HTERT RPE-1 (cell line): ENCODE results near the gene KAZN.

Source experiments
- in situ Hi-C: fragments of 300-500 bp; cut with MboI; formaldehyde crosslinking; loops from 4 replicates; pipeline ENCODE4 v1.14.3; 2020; ENCODE audit warnings: low sequenced_read_pairs

KAZN gene

GRCh38 chr1:14612256-14612655, 13.8 kb downstream of the KAZN start:
- in situ Hi-C loops: no loop called here

GRCh38 chr1:14613926-14614325, 15.4 kb downstream of the KAZN start:
- in situ Hi-C loops: no loop called here

GRCh38 chr1:14614341-14614740, 15.9 kb downstream of the KAZN start:
- in situ Hi-C loops: no loop called here

- in situ Hi-C loops: no loop called here
These were observed 17.2 kb downstream of the KAZN start for GRCh38 chr1:14615549-14616218.

- in situ Hi-C loops: no loop called here
These were observed 18.3 kb downstream of the KAZN start for GRCh38 chr1:14616632-14617396.

- in situ Hi-C loops: no loop called here
These were observed 19.3 kb downstream of the KAZN start for GRCh38 chr1:14617791-14618190.

GRCh38 chr1:14620941-14621340, 22.5 kb downstream of the KAZN start:
- in situ Hi-C loops: no loop called here

GRCh38 chr1:14623090-14623489, 24.6 kb downstream of the KAZN start:
- in situ Hi-C loops: no loop called here

- in situ Hi-C loops: no loop called here
These were observed 26.5 kb downstream of the KAZN start for GRCh38 chr1:14624941-14625340.

GRCh38 chr1:14625572-14625971, 27.1 kb downstream of the KAZN start:
- in situ Hi-C loops: no loop called here

GRCh38 chr1:14625996-14626395, 27.5 kb downstream of the KAZN start:
- in situ Hi-C loops: no loop called here

GRCh38 chr1:14626869-14627607, 28.6 kb downstream of the KAZN start:
- in situ Hi-C loops: no loop called here

- in situ Hi-C loops: no loop called here
These were observed 29.4 kb downstream of the KAZN start for GRCh38 chr1:14627608-14628489.

- in situ Hi-C loops: no loop called here
These were observed 31.0 kb downstream of the KAZN start for GRCh38 chr1:14629363-14630014.

GRCh38 chr1:14630986-14631385, 32.5 kb downstream of the KAZN start:
- in situ Hi-C loops: no loop called here

- in situ Hi-C loops: no loop called here
These were observed 32.9 kb downstream of the KAZN start for GRCh38 chr1:14631421-14631820.

GRCh38 chr1:14634486-14634885, 36.0 kb downstream of the KAZN start:
- in situ Hi-C loops: no loop called here

- in situ Hi-C loops: no loop called here
These were observed 36.9 kb downstream of the KAZN start for GRCh38 chr1:14635421-14635820.

GRCh38 chr1:14636897-14637632, 38.6 kb downstream of the KAZN start:
- in situ Hi-C loops: no loop called here
